DMS 273 treated with DMSO at 0.1 percent for 48 hours (cell line): ENCODE data around the gene FOLR2.
"Not testable (repeated sequence)": the region's sequence is repeated elsewhere in the genome, so short reads cannot be mapped to it uniquely, and the experiment has no call there.

Source experiments
- DNase-seq: peaks from one replicate; lab custom pipeline; 2025; lab: John Stamatoyannopoulos, UW

The FOLR2 gene

DNA sequence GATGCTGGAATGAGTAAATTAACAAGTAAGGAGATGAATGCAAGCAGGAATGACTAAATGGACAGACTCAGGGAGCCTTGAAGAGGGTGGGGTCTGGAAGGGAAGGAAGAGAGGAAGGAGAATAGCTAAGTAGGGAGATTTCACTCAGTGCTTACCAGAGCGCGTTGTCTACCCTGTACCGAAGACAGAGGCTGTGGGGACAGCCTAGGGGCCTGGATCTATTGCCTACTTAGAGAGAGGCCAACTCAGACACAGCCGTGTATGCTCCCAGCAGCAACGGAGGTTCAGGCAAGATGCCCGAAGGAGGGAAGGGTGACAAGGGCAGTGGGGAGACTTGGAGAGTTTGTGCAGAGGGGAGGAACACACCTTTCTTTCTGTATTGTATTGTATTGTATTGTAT is at the start of gene FOLR2:
FOLR2 (plus strand) TSS at position 157 of the 400 bp plus-strand sequence. CDS start 1,791 bp downstream, outside the sequence.
- no peak for DNase-seq

DNA sequence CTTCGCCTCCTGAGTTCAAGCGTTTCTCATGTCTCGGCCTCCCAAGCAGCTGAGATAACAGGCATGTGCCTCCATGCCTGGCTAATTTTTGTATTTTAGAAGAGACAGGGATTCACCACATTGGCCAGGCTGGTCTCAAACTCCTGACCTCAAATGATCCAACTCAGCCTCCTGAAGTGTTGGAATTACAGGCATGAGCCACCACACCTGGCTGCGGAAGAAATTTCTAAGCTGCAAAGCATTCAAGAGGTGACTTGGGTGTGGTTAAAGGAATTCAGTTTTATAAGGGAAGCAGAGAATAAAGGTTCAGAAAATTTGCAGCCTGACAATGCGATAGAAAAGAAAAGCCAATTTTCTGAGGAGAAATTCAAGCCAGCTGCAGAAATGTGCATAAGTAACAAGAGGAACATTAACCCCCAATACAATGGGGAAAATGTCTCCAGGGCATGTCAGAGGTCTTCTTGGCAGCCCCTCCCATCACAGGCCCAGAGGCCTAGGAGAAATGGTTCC is 47.5 kb upstream of the FOLR2 start:
- not testable (repeated sequence) for DNase-seq

DNA sequence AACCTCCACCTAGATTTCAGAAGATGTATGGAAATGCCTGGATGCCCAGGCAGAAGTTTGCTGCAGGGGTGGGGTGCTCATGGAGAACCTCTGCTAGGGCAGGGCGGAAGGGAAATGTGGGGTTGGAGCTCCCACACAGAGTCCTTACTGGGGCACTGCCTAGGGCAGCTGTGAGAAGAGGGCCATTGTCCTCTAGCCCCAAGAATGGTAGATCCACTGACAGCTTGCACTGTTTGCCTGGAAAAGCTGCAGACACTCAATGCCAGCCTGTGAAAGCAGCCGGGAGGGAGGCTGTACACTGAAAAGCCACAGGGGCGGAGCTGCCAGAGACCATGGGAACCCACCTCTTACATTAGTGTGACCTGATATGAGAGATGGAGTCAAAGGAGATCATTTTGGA is 46.8 kb upstream of the FOLR2 start:
- not testable (repeated sequence) for DNase-seq

DNA sequence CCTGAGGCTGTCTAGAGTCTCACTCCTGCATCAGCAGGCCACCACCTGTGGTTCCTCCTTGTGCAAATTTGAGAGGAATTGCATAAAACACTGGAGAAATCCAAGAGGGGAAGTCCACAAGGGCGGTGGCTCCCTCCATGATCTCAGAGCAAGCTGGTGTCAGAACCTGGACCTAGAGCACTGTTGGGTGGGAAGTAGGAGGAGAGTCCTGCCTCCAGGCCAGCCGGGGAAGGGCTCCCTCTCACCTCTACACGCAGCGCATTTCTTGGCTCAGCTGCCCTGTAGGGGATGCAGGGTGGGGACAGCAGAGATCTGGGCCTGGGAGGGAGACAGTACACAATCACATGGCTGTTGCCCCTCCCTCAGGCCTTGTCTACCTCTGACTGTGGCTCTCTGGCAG is 44.6 kb upstream of the FOLR2 start:
- not testable (repeated sequence) for DNase-seq

DNA sequence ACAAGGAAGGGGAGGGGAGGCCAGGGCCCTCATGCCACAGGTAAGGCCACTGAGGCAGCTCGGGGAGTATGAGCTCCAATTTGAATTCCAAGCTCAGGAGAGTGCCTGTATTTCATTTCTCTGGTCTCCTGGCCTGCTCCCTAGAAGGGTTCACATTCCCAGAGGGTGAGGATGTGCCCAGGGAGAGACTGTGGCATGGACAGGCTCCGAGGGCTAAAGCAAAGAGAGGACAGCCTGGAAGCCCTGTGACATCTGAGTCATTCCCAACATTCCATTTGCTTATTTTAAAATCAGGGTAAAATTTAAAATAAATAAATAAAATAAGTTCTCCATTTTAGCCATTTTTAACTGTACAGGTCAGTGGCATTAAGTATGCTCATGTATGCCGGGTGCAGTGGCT is 43.3 kb upstream of the FOLR2 start:
- DNase-seq, result no peak

DNA sequence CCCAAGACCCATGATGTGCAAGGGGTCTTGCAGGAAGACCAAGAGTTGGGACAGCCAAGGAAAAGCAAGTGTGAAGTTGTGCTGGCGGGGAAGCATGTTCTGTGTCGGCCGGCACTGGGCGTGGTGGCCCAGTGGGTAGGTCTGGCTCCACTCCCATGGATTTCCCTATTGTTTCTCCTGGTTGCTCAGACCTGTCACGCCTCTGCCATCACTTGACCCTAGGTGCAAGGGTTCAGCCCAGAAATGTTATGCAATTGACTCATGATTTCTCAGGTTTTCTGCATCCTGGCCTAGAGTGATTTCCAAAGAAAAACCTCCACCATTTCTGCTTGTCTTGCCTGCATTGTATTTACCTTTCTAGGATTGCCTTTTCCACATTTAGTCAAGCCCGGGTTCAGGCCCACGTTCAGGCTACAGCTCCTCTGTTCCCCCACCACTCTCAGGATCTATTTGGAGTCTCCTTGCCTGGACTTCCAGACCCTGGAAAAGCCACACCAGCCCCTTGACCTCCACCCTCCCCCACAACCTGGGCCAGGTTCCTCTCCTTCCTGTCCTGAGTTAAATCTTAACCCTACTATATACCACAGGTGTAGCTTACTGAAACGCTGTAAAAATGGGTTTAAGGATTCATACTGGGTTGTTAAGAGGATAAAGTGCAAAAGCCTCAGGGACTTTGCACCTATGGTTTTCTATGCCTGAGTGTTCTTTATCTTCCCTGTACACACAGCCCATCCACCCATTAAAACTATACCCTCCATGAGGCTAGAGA is 42.1 kb upstream of the FOLR2 start:
- no peak for DNase-seq

DNA sequence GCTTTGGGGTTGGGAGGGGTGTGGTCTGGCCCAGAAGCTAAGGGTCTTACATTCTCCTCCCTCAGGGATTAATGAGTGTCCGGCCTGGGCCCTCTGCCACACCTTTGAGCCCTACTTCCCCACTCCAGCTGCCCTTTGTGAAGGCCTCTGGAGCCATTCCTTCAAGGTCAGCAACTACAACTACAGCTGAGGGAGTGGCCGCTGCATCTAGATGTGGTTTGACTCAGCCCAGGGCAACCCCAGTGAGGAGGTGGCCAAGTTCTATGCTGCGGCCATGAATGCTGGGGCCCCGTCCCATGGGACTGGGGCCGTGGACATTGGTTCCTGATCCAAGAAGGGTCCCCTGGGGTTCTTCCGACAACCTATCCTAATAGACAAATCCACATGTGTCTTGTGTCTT is 38.9 kb upstream of the FOLR2 start:
- no peak for DNase-seq

DNA sequence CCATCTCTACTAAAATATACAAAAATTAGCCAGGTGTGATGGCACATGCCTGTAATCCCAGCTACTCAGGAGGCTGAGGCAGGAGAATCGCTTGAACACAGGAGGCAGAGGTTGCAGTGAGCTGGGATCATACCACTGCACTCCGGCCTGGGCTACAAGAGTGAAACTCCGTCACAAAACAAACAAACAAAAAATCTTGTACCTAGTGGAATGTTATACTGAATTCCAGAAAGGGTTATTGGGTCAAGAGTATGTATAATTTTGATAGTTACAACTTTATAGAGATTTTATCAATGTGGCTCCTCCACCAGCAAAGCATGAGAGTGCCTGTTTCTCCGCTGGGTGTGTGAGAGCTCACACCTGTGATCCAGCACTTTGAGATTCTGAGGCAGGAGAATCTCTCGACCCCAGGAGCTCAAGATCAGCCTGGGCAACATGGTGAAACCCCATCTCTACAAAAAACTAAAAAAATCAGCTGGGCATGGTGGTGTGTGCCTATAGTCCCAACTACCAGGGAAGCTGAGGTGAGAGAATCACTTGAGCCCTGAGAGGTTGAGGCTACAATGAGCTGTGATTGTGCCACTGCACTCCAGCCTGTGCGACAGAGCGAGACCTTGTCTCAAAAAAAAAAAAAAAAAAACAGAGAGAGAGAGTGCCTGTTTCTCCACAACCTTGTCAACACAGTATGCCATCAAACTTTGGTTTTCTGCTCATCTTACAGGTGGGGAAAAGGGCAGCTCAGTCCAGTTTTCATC is 37.4 kb upstream of the FOLR2 start:
- no peak for DNase-seq

DNA sequence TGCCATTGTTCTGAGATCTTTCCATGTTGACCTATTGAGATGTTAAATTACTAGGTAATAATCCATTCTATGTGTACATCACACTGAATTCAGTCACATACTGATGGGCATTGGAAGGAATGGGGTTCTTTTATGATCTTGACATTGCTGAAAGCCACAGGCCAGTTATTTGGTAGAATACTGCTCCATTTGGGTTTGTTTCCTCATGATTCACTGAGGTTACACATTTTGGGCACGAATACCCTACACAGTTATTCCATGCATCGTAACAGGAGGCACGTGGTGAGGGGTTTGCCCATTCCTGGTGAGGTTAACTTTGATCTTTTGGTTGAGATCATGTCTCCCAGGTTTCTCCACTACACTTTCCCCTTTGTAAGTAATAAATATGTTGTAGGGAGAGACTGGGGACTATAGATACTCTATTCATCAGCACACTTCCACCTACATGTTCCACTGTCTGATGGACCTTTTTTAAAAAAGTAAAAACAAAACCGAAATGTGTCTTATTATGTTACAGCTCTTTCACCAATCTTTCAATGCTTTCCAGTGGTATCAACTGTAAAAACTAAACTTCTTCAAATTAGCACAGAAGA is 36.7 kb upstream of the FOLR2 start:
- no peak for DNase-seq

DNA sequence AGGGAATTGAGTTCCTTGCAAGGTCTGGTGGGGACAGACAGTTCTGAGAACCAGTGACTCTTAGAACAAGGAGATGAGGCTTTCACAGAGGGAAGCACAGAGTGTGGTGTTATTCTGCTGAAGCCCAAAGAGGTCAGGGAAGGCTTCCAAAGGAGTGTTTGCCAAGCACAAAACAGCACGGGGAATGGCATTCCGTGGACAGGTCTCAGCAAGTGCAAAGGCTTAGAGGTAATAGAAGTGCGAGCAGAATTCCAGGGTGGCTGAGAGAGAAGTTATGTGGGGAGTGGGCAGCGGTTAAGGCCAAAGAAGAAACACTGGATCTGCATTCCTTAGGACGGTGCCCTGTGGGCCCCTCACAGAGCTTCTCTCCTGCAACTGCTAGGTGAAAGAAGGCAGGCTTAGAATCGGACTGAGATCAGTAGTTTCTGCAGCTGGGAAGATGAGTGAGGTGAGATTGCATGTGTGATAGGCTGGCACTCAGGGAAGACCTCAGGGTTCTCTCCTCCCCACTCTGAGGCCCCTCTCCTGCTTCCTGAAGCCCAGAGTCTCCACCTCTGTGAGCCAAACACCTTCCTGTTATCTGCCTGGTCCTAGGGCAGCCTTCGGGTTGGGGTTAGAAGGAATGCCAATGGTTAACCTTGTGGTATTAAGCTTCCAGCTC is 35.6 kb upstream of the FOLR2 start:
- DNase-seq, result not testable (repeated sequence)

DNA sequence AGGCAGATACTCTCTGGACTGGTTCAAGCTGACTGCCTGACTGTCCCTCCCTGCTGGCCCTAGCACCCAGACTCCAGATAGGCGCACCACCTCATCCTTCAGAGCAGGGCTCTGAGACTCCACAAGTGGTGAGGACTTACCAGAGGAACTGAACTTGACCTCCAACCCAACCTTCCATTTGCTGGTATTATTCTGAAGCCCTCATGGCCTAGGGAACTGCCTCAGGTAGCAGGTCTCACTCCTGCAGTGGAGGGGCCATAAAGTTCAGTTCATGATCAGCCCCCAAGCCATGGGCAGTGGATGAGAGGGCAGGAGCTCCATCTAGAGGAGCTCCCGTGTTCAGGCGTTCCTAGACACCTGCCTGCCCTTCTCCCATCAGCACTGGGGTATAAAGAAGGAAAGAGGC is 35.0 kb upstream of the FOLR2 start:
- DNase-seq, result not testable (repeated sequence)

DNA sequence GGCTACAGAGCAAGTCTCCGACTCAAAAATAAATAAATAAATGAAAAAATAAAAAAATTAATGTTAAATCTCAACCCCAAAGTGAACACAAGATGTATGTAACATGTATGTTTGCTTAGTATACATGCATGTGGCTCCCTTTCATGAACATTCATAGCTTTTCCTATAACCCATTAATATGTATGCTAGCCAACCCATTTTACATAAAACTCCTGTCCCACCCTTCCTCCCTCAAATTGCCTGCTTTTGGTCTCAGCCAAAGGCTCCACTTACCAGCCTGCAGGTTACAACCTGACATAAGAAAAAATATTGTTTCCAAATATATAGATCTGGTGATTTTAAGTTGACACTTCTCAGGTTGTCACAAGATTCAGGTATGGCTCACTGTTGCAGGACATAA is 28.3 kb upstream of the FOLR2 start:
- no peak for DNase-seq

DNA sequence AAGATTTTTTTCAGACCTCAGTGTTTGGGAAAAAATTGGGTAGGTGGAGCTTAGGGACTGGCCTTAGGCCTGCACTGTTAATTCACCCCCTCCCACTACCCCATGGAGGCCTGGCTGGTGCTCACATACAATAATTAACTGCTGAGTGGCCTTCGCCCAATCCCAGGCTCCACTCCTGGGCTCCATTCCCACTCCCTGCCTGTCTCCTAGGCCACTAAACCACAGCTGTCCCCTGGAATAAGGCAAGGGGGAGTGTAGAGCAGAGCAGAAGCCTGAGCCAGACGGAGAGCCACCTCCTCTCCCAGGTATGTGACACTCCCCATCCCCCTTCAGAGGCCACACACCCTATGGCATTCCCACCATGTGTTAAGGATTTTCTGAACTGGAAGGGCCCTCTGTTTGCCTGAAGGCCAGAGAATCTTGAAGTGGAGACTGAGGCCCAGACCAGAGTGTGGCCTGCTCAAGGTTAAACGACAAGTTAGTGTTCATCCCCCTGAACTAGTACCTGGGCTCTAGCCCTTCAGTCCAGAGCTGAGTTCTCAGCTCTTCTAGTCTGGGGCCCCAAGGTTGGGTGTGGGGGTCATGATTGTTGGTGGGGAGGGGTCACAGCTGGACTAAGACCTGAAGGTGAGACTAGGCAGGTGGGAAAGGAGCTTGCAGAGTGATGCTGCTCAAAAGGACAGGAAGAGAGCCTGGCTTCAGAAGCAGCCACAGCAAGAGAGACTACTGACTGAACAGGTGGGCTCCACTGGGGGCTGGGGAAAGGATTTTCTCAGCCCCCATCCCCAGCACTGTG is 26.9 kb upstream of the FOLR2 start:
- DNase-seq, result no peak

DNA sequence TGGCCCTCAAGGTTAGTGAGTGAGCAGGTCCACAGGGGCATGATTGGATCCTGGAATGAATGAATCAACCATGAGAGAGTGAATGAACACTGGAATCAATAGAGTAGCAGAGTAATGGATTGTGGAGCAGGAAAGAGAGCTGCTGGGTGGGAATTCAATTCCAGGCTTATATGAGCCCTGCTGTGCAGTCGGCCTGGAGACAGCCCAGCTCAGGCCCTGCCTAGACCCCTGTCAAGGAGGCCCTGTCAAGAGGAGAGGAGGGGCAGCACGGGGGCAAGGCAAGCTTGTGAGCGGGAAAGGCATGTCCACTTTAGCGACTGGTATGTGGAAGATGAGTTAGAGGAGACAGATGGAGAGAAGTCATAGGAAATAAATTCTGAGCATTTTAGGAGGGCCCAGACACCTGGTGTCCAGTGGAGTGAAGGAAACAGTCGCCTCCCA is 25.9 kb upstream of the FOLR2 start:
- no peak for DNase-seq

DNA sequence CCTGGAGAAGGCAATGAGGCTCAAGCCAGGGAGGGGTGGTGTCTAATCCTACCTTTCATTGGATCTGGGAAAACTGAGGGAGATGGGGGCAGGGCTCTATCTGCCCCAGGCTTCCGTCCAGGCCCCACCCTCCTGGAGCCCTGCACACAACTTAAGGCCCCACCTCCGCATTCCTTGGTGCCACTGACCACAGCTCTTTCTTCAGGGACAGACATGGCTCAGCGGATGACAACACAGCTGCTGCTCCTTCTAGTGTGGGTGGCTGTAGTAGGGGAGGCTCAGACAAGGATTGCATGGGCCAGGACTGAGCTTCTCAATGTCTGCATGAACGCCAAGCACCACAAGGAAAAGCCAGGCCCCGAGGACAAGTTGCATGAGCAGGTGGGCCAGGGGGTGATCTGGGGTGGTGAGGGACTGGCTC is 24.6 kb upstream of the FOLR2 start, which contains the start of gene FOLR1:
FOLR1 (plus strand) TSS at position 180 of the 421 bp plus-strand sequence; CDS start at position 214, 34 bp downstream.
- no peak for DNase-seq

DNA sequence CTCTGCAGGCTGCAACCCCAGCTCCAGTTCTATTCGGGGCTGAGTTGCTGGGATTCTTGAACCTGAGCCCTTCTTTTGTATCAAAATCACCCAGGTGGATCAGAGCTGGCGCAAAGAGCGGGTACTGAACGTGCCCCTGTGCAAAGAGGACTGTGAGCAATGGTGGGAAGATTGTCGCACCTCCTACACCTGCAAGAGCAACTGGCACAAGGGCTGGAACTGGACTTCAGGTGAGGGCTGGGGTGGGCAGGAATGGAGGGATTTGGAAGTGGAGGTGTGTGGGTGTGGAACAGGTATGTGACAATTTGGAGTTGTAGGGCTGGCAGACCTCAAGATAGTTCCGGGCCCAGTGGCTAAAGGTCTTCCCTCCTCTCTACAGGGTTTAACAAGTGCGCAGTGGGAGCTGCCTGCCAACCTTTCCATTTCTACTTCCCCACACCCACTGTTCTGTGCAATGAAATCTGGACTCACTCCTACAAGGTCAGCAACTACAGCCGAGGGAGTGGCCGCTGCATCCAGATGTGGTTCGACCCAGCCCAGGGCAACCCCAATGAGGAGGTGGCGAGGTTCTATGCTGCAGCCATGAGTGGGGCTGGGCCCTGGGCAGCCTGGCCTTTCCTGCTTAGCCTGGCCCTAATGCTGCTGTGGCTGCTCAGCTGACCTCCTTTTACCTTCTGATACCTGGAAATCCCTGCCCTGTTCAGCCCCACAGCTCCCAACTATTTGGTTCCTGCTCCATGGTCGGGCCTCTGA is 20.9 kb upstream of the FOLR2 start:
- no peak for DNase-seq

DNA sequence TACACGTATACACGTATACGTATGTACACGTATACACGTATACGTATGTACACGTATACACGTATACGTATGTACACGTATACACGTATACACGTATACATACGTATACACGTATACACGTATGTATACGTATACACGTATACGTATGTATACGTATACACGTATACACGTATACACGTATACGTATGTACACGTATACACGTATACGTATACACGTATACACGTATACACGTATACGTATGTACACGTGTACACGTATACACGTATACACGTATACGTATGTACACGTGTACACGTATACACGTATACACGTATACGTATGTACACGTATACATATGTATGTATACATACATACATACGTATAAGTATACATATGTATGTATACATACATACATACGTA is 15.1 kb upstream of the FOLR2 start:
- DNase-seq, result not testable (repeated sequence)

DNA sequence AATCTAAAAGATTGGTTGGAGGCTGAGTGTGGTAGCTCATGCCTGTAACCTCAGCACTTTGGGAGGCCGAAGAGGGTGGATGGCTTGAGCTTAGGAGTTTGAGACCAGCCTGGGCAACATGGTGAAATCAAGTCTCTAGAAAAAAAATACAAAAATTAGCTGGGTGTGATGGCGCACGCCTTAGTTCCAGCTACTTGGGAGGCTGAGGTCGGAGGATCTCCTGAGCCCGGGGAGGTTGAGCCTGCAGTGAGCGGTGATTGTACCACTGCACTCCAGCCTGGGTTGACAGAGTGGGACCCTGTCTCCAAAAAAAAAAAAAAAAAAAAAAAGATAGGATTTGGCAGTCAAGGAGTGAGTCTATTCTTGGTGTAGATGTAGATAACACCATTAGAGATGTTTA is 14.0 kb upstream of the FOLR2 start:
- DNase-seq, result no peak

DNA sequence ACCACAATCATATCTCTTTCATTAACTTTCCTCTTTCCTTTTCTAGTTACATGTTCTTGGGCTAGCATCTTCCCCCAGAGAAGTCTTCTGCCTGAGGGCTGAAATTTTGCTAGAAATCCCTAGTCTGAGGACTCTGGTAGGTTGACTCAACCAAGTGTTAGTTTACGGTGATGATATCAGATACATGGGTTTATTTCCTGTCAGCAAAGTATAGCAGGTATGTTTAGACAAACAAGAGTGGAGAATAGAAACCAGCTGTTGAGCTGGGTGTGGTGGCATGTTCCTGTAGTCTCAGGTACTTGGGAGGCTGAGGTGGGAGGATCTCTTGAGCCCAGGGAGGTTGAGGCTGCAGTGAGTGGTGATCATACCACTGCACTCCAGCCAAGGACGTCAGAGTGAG is 13.4 kb upstream of the FOLR2 start:
- DNase-seq, result no peak

DNA sequence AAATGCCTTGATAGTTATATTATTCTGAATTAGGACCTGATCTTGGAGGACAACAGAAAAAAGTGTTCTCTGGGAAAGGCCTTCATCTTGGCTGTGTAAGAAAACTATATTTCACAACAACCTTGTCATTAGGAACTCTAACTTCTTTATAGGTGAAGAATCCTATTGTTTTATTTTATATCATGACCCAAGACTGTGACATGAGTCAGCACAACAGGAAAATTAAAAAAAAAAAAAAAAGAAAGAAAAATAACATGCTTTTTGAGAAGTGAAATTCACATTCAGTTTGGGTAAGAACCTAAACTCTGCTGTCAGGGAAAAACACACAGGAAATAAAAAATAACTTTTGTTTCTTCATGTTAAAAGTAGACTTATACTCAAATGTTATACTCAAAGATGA is 11.7 kb upstream of the FOLR2 start:
- no peak for DNase-seq
